MCF 10A (cell line): ENCODE measurements around the gene KLK8. TPM values are rescaled to one million over a fixed set of nuclear protein-coding genes. Genes with fewer than 3 reads are reported as not detected.

Experiments used
- BruUV-seq: library from RNA; stranded (reverse); fragments of 400-500 nt; replicated peaks from 2 replicates; lab custom pipeline; 2021; lab: Mats Ljungman, UMichigan
- CTCF ChIA-PET: fragments of 300-600 bp; sonication (Branson Sonifier 250); formaldehyde crosslinking; extraction: SDS; loops from one replicate; lab custom pipeline; 2021; ENCODE audit warnings: antibody characterized with exemption, inconsistent platforms; lab: Yijun Ruan, JAX
- POLR2A ChIA-PET: fragments of 300-600, 350-650 bp; sonication (Branson Sonifier 250); formaldehyde crosslinking; extraction: SDS; loops from one replicate; lab custom pipeline; 2020; ENCODE audit warnings: antibody characterized with exemption, inconsistent platforms; lab: Yijun Ruan, JAX
- DNase-seq: peaks from one replicate; pipeline ENCODE4 v3.0.0-alpha.2; 2018; ENCODE audit not compliant: unreplicated experiment
- H3K27ac Mint-ChIP-seq: one replicate; pipeline ENCODE4 v1.8.0; 2022; ENCODE audit warnings: mild to moderate bottlenecking, low read depth, mixed read lengths; ENCODE audit not compliant: unreplicated experiment
- H3K27me3 Mint-ChIP-seq: one replicate; pipeline ENCODE4 v1.8.0; 2022; ENCODE audit warnings: mixed read lengths; ENCODE audit not compliant: insufficient read depth, unreplicated experiment
- H3K36me3 Mint-ChIP-seq: one replicate; pipeline ENCODE4 v1.8.0; 2022; ENCODE audit warnings: mild to moderate bottlenecking, moderate library complexity, mixed read lengths; ENCODE audit not compliant: insufficient read depth, unreplicated experiment
- H3K4me1 Mint-ChIP-seq: one replicate; pipeline ENCODE4 v1.8.0; 2022; ENCODE audit warnings: mixed read lengths; ENCODE audit not compliant: insufficient read depth, unreplicated experiment
- H3K4me3 Mint-ChIP-seq: one replicate; pipeline ENCODE4 v1.8.0; 2022; ENCODE audit warnings: mild to moderate bottlenecking, moderate library complexity, mixed read lengths; ENCODE audit not compliant: unreplicated experiment
- H3K9me3 Mint-ChIP-seq: one replicate; pipeline ENCODE4 v1.8.0; 2022; ENCODE audit warnings: mixed read lengths; ENCODE audit not compliant: unreplicated experiment
- CTCF ChIP-seq: fragments of 200-600 bp; IDR thresholded peaks from one replicate; pipeline ENCODE4 v1.8.0; 2022; ENCODE audit warnings: antibody characterized with exemption, mild to moderate bottlenecking; ENCODE audit not compliant: unreplicated experiment
- intact Hi-C: fragments of 100-400 bp; cut with micrococcal nuclease; formaldehyde crosslinking; loops from 2 replicates; pipeline ENCODE4 v1.14.1; 2022
- total RNA-seq: library from RNA; stranded (reverse); gene quantifications from 2 replicates; pipeline ENCODE4 v1.2.3, GENCODE V29; 2022

The KLK8 gene
- total RNA-seq, 1 experiment from 2014 or later: not detected

- Mint-ChIP-seq H3K36me3 (no peaks in the 10 kb centered on the region), H3K4me3 (no peak overlapping the region), H3K9me3 (peaks cover 27% of the 10 kb centered on the region), H3K4me1 (peaks cover 6% of the 10 kb centered on the region), H3K27ac (no peak overlapping the region), H3K27me3 (no peaks in the 10 kb centered on the region)
- no peak for TF ChIP-seq CTCF
- DNase-seq: no peak
- ChIA-PET CTCF (no interaction called here), POLR2A (no interaction called here)
- intact Hi-C loops: loop anchor here (10.0 kb wide), 1 partner anchor 758 kb away; no protein-coding TSS in a partner anchor
- BruUV-seq: no TSS peak
Observed at GRCh38 chr19:51027126-51027806, 25.9 kb upstream of the KLK8 start.

DNA sequence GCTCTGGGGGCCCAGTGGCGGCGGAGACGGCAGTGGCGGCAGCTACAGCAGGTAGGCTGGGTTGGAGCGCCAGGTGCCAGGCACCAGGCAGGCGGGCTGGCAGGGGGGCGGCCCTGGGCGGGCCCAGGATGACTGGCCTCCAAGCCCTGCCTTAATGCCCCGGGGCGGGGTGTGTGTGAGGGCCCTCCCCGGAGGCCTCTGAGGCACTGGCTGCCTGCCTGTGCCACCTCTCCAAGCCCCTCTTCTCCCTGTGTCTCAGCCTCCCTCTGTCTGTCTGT is 25.1 kb upstream of the KLK8 start, which contains the start of gene KLK11:
Gene KLK11, minus strand, starts transcription at position 63 of the 278 bp plus-strand sequence. CDS start 985 bp downstream, outside the sequence.
- DNase-seq: no peak
- H3K27ac Mint-ChIP-seq: no peak within 1 kb of the TSS
- no peak within 1 kb of the TSS for H3K4me3 Mint-ChIP-seq

GRCh38 chr19:51025809-51026553 is 24.6 kb upstream of the KLK8 start:
- ChIA-PET CTCF (interaction anchor here (0.6 kb wide), 1 partner anchor 352 kb away, joined by 3 read pairs; no protein-coding TSS in a partner anchor), POLR2A (no interaction called here)
- Mint-ChIP-seq H3K4me1 (peaks cover 6% of the 10 kb centered on the region), H3K27ac (no peak overlapping the region), H3K36me3 (no peaks in the 10 kb centered on the region), H3K9me3 (peaks cover 16% of the 10 kb centered on the region), H3K4me3 (no peak overlapping the region), H3K27me3 (no peaks in the 10 kb centered on the region)
- BruUV-seq: no TSS peak
- DNase-seq: no peak
- intact Hi-C loops: loop anchor here (10.0 kb wide), 1 partner anchor 759 kb away; no protein-coding TSS in a partner anchor
- TF ChIP-seq CTCF: no peak

More for the DNA sequence above, 25.1 kb upstream of the KLK8 start, which contains the start of gene KLK11:
- POLR2A ChIA-PET: no interaction called here
- TF ChIP-seq CTCF: no peak
- BruUV-seq: no TSS peak
- H3K27me3 Mint-ChIP-seq: no peaks in the 10 kb centered on the region
- H3K4me1 Mint-ChIP-seq: peaks cover 6% of the 10 kb centered on the region
- intact Hi-C loops: loop anchor here (10.0 kb wide), 1 partner anchor 758 kb away; no protein-coding TSS in a partner anchor
- peaks cover 21% of the 10 kb centered on the region for H3K9me3 Mint-ChIP-seq
- CTCF ChIA-PET: no interaction called here
- H3K36me3 Mint-ChIP-seq: no peaks in the 10 kb centered on the region

DNA sequence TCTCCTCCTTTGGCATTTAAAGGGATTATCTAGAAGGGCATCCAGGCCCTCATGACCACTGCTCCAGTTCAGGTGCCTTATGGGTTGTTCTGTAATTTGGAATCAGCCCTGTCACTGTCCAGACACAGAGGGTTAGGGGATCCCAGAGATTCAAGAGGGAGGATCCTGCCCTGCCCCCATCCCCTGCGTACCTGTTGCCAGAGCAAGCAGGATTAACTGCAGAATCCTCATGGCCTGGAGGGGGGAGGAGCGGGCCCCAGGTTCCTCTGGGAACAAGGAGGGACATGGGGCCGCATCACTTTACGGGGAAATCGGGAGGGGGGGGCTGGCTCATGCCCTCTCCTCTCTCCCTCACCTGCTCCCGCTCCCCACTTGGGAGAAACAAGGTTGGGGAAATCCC is 24.0 kb upstream of the KLK8 start:
- BruUV-seq: no TSS peak
- CTCF ChIA-PET: interaction anchor here (0.6 kb wide), 1 partner anchor 12 kb away, joined by 4 read pairs; no protein-coding TSS in a partner anchor
- POLR2A ChIA-PET: no interaction called here
- no peak for DNase-seq
- Mint-ChIP-seq H3K9me3 (peaks cover 10% of the 10 kb centered on the region), H3K4me3 (no peak overlapping the region), H3K27ac (no peak overlapping the region), H3K36me3 (no peaks in the 10 kb centered on the region), H3K4me1 (peaks cover 6% of the 10 kb centered on the region), H3K27me3 (peaks cover under 1% of the 10 kb centered on the region)
- intact Hi-C loops: loop anchor here (10.0 kb wide), 1 partner anchor 759 kb away; no protein-coding TSS in a partner anchor
- no peak for TF ChIP-seq CTCF
